ENCODE results near the gene ZNF135. TPM values are rescaled to one million over a fixed set of nuclear protein-coding genes. Genes with fewer than 3 reads are reported as not detected.

Gene ZNF135
- total and polyA plus RNA-seq, 2 of the 4 experiments (the other 2 are of a cell fraction) = 2.4 to 2.7 TPM

DNA sequence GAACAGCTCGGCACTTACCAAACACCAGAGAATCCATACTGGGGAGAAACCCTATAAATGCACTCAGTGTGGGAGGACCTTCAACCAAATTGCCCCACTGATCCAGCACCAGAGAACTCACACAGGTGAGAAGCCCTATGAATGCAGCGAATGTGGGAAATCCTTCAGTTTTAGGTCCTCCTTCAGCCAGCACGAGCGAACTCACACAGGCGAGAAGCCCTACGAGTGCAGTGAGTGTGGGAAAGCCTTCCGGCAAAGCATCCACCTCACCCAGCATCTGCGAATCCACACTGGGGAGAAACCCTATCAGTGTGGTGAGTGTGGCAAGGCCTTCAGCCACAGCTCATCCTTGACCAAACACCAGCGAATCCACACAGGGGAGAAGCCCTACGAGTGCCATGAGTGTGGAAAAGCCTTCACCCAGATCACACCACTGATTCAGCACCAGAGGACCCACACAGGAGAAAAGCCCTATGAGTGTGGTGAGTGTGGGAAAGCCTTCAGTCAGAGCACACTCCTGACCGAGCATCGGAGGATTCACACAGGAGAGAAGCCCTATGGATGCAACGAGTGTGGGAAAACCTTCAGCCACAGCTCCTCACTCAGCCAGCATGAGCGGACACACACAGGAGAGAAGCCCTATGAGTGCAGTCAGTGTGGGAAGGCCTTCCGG lies 8.3 kb downstream of the ZNF135 start:
- H2BK20ac ChIP-seq (ENCODE audit: low read depth, low read length) = no peak overlapping the region
- peaks cover 74% of the 10 kb centered on the region for H3K9me3 ChIP-seq (ENCODE audit: control insufficient read depth, insufficient read depth, low read length)
- no peak overlapping the region for H3K27ac ChIP-seq (ENCODE audit: insufficient read depth, low read length)

More for the DNA sequence above, 8.3 kb downstream of the ZNF135 start:
- H2AFZ ChIP-seq (replicated peaks; ENCODE audit: low read length, poor library complexity) = no peak overlapping the region
- H3K9ac ChIP-seq (ENCODE audit: low read depth, low read length) = no peak overlapping the region
- dilution Hi-C loops (cut with HindIII; ENCODE audit: low sequenced_read_pairs, unreplicated experiment) (no loop called here), in situ Hi-C loops (cut with MboI; ENCODE audit: low sequenced_read_pairs) (no loop called here), intact Hi-C loops (cut with micrococcal nuclease) (no loop called here)
- no peaks in the 10 kb centered on the region for H4K20me1 ChIP-seq (ENCODE audit: insufficient read depth, low read length)
- TF ChIP-seq CHD1 (IDR thresholded peaks at IDR 0.05; ENCODE audit: low read depth, low read length) (no peak), CEBPB (IDR thresholded peaks at IDR 0.05; ENCODE audit: low read depth, low read length) (no peak), RCOR1 (IDR thresholded peaks at IDR 0.05; ENCODE audit: insufficient replicate concordance, low read length) (no peak), MXI1 (IDR thresholded peaks at IDR 0.05; ENCODE audit: borderline replicate concordance, low read depth, low read length) (no peak), MAZ (IDR thresholded peaks at IDR 0.05; ENCODE audit: borderline replicate concordance, low read depth, low read length) (no peak), NFE2L2 (IDR thresholded peaks at IDR 0.05; ENCODE audit: low read depth, low read length) (no peak), FOS (IDR thresholded peaks at IDR 0.05; ENCODE audit: low read depth, low read length) (no peak), POLR2A (IDR thresholded peaks at IDR 0.05; ENCODE audit: low read depth, low read length) (no peak), RFX5 (IDR thresholded peaks at IDR 0.05; ENCODE audit: low read depth, low read length) (no peak)
- TF ChIP-seq, protein P1, sequence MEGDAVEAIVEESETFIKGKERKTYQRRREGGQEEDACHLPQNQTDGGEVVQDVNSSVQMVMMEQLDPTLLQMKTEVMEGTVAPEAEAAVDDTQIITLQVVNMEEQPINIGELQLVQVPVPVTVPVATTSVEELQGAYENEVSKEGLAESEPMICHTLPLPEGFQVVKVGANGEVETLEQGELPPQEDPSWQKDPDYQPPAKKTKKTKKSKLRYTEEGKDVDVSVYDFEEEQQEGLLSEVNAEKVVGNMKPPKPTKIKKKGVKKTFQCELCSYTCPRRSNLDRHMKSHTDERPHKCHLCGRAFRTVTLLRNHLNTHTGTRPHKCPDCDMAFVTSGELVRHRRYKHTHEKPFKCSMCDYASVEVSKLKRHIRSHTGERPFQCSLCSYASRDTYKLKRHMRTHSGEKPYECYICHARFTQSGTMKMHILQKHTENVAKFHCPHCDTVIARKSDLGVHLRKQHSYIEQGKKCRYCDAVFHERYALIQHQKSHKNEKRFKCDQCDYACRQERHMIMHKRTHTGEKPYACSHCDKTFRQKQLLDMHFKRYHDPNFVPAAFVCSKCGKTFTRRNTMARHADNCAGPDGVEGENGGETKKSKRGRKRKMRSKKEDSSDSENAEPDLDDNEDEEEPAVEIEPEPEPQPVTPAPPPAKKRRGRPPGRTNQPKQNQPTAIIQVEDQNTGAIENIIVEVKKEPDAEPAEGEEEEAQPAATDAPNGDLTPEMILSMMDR (conservative IDR thresholded peaks at IDR 0.05; ENCODE audit: low read depth, low read length) = no peak
- TF ChIP-seq, protein P2, sequence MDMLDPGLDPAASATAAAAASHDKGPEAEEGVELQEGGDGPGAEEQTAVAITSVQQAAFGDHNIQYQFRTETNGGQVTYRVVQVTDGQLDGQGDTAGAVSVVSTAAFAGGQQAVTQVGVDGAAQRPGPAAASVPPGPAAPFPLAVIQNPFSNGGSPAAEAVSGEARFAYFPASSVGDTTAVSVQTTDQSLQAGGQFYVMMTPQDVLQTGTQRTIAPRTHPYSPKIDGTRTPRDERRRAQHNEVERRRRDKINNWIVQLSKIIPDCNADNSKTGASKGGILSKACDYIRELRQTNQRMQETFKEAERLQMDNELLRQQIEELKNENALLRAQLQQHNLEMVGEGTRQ (IDR thresholded peaks at IDR 0.05; ENCODE audit: low read depth, low read length) = no peak
- TF ChIP-seq, protein P3, sequence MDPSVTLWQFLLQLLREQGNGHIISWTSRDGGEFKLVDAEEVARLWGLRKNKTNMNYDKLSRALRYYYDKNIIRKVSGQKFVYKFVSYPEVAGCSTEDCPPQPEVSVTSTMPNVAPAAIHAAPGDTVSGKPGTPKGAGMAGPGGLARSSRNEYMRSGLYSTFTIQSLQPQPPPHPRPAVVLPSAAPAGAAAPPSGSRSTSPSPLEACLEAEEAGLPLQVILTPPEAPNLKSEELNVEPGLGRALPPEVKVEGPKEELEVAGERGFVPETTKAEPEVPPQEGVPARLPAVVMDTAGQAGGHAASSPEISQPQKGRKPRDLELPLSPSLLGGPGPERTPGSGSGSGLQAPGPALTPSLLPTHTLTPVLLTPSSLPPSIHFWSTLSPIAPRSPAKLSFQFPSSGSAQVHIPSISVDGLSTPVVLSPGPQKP (IDR thresholded peaks at IDR 0.05; ENCODE audit: borderline replicate concordance, low read depth, low read length) = no peak
- H3K79me1 ChIP-seq (ENCODE audit: low read depth in 1 of 2, low read length in 2 of 2) = no peaks in the 10 kb centered on the region
- H3K27me3 ChIP-seq (ENCODE audit: control insufficient read depth, insufficient read depth, low read length) = no peaks in the 10 kb centered on the region
- H3K4me1 ChIP-seq (ENCODE audit: control insufficient read depth, insufficient read depth, low read length) = no peaks in the 10 kb centered on the region
- H2BK5ac ChIP-seq (ENCODE audit: low read depth, low read length, poor library complexity, severe bottlenecking) = no peak overlapping the region
- H4K91ac ChIP-seq (ENCODE audit: insufficient read depth, low read depth, low read length) = no peak overlapping the region
- no peak overlapping the region for H2BK120ac ChIP-seq (ENCODE audit: low read depth, low read length)
- WGBS, 2 experiments (ENCODE audit: extremely low coverage in 2 of 2, insufficient read length in 1 of 2) = no CpG with 5 or more reads among the region's 15 CpGs
- ChIA-PET POLR2A (ENCODE audit: unreplicated experiment) (no interaction called here), CTCF (no interaction called here)
- no peak overlapping the region for H3K4ac ChIP-seq (ENCODE audit: low read depth, low read length)
- peaks cover 2% of the 10 kb centered on the region; the same call in 1 of the 2 replicates for H3K36me3 ChIP-seq (ENCODE audit: control insufficient read depth, insufficient read depth, low read length)
- no peak overlapping the region for H2AK5ac ChIP-seq (ENCODE audit: low read depth, low read length)
- no peak overlapping the region for H3K18ac ChIP-seq (ENCODE audit: low read depth, low read length)
- H3K9me1 ChIP-seq (ENCODE audit: insufficient read depth, low read length) = no peaks in the 10 kb centered on the region
- no peak overlapping the region for H3K23ac ChIP-seq (ENCODE audit: low read depth, low read length)
- no peak overlapping the region for H3K4me2 ChIP-seq (ENCODE audit: low read depth, low read length)
- no peak overlapping the region for H3K4me3 ChIP-seq (ENCODE audit: insufficient read depth, low read depth, low read length)
- BruUV-seq (replicated peaks) = no TSS peak
- ATAC-seq (ENCODE audit: low read depth) = no peak
- H4K5ac ChIP-seq (ENCODE audit: low read depth, low read length) = no peak overlapping the region
- no peak overlapping the region for H4K8ac ChIP-seq (ENCODE audit: low read depth in 2 of 2, low read length in 2 of 2)
- H2BK15ac ChIP-seq (ENCODE audit: low read depth, low read length) = no peak overlapping the region
- no peak overlapping the region for H3K14ac ChIP-seq (replicated peaks; ENCODE audit: low read depth, low read length)
- no peak overlapping the region for H3K56ac ChIP-seq (ENCODE audit: extremely low read depth, insufficient read depth, low read length)
- no peak for DNase-seq
- H2AK9ac ChIP-seq (replicated peaks; ENCODE audit: low read depth, low read length, poor library complexity) = no peak overlapping the region
